NCI-H2081 treated with DMSO at 0.1 percent for 48 hours (cell line): ENCODE measurements around the gene DUS4L.

Experiments
- DNase-seq: peaks from one replicate; lab custom pipeline; 2025; lab: John Stamatoyannopoulos, UW

Gene DUS4L

DNA sequence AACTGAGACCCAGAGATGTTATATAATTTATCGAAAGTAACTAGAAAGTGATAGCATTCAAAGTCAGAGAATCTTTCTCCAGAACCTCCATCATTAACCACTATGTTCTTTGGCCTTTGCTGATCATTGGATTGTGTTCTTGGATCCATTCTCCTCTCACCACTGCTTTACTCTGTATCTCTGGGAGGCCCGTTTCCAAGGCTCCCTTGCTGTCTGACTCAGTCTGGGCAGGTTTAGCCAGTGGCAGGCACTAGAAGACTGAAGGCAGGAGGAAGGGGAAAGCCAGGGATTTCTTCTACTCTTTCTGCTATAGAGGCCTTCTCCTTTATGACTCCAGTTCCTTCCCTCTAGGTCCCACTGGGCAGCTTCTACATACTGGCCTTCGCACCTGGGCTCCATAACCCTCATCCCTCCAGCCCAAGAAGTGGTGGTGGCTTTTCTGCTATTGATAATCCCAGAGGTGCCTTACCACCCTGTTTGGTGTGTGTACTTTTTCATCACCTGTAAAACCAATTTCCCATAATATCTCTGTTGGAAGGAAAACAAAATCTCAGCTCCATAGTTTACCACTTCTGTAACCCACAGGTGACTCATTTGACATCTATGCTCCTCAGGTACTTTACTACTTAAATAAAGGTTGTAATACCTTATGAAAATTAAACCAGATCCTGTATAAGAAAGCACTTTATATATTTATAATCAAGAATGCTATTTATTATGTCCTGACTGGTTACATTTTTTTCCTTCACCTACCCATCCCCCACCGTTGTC is 52.3 kb downstream of the DUS4L start:
- no peak for DNase-seq

DNA sequence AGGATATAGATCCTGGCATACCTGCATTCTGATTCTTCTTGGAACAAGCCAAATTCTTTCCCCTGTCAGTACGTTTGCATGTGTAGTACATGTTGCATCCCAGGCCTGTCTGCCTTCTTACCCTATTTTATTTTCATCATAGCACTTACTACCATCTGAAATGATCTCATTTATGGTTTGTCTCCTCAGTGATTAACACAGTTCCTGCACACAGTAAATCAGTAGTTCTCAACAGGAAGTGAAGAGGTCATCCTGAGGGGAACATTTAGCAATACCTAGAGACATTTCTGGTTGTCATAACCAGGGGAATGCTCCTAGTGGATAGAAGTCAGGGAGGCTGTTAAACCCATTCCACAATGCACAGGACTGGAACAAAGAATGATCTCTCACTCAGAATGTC is 58.7 kb downstream of the DUS4L start:
- no peak for DNase-seq

DNA sequence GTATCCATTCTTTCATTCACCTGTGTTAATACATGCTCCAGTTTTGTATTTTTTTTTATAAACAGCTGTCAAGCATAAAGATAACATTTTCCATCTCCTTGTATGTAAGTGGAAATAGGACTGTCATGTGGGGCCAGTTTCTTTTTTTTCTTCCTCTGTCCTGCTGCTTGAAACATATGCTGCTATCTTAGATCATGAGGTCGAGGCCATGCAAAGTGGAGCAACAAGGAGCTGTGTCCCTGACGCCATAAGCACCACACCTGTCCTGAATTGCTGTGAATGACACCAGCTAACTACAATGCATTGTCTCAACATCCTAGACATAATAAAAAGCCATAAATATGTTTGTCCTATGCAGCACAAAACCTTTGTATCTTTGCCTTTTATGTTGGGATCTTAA is 59.1 kb downstream of the DUS4L start:
- DNase-seq = no peak

DNA sequence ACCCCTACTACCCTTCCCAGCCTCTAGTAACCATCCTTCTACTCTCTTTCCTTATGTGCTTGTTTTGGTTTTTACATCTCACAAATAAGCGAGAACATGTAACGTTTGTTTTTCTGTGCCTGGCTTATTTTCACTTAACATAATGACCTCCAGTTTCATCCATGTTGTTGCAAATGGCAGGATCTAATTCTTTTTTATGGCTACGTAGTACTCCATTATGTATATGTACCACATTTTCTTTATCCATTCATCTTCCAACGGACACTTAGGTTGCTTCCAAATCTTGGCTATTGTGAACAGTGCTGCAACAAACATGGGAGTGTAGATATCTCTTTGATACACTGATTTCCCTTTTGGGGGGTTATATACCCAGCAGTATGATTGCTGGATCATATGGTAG is 63.2 kb downstream of the DUS4L start:
- no peak for DNase-seq
